Activated T-helper 2 cell treated with anti-CD3 and anti-CD28 coated beads, Interferon-gamma antibody, Interleukin-2, Interleukin-4, amounts not matched to agents 10 μg/mL and 5 μg/mL and 100 μg/mL, durations not matched to agents 14 hours and 24 hours and 36 hours (primary cell): Measurements from ENCODE around the gene CARD16. TPM values are rescaled to one million over a fixed set of nuclear protein-coding genes. Genes with fewer than 3 reads are reported as not detected.
"Not testable (repeated sequence)": the region's sequence is repeated elsewhere in the genome, so short reads cannot be mapped to it uniquely, and the experiment has no call there.

Source experiments
- DNase-seq: peaks from one replicate; pipeline ENCODE4 v3.0.0; 2021; ENCODE audit warnings: low spot score
- H3K27ac Mint-ChIP-seq: one replicate; pipeline ENCODE4 v1.8.0; 2021; ENCODE audit warnings: mixed read lengths
- H3K27me3 Mint-ChIP-seq: one replicate; pipeline ENCODE4 v1.8.0; 2021; ENCODE audit warnings: low read depth, mixed read lengths
- H3K36me3 Mint-ChIP-seq: one replicate; pipeline ENCODE4 v1.8.0; 2021; ENCODE audit warnings: low read depth, mixed read lengths
- H3K4me1 Mint-ChIP-seq: one replicate; pipeline ENCODE4 v1.8.0; 2021; ENCODE audit warnings: low read depth, mixed read lengths
- H3K4me3 Mint-ChIP-seq: one replicate; pipeline ENCODE4 v1.8.0; 2021; ENCODE audit warnings: low read depth, mild to moderate bottlenecking, moderate library complexity, mixed read lengths
- H3K9me3 Mint-ChIP-seq: one replicate; pipeline ENCODE4 v1.8.0; 2021; ENCODE audit warnings: mixed read lengths
- intact Hi-C: fragments of 100-400 bp; cut with micrococcal nuclease; formaldehyde crosslinking; loops from one replicate; pipeline ENCODE4 v1.15.1; 2023
- total RNA-seq: library from RNA; stranded (reverse); gene quantifications from 2 replicates; pipeline ENCODE4 v1.2.3, GENCODE V29; 2022

CARD16 gene
- total RNA-seq = 5.2 and 5.8 TPM in 2 replicates

GRCh38 chr11:105044557-105045524 is at the start of gene CARD16:
Gene CARD16 (minus strand): TSS chr11:105045335. CDS start chr11:105045297, 38 bp downstream.
- peak within 1 kb of the TSS; percentile 88 for H3K27ac Mint-ChIP-seq
- H3K4me1 Mint-ChIP-seq = peaks cover 38% of the 10 kb centered on the region
- peak; percentile 29 for DNase-seq
- not testable (repeated sequence) for H3K27me3 Mint-ChIP-seq, H3K9me3 Mint-ChIP-seq
- peaks cover 23% of the 10 kb centered on the region for H3K36me3 Mint-ChIP-seq
- peak within 1 kb of the TSS; percentile 91 for H3K4me3 Mint-ChIP-seq
- intact Hi-C loops = loop anchor here (2.0 to 5.0 kb wide), 2 partner anchors 32 to 78 kb away; partner anchors contain the start of gene CASP4

GRCh38 chr11:105092256-105093239 is 47.4 kb upstream of the CARD16 start:
- Mint-ChIP-seq H3K4me3 (no peak overlapping the region), H3K9me3 (no peaks in the 10 kb centered on the region), H3K36me3 (no peaks in the 10 kb centered on the region), H3K27ac (no peak overlapping the region), H3K4me1 (no peaks in the 10 kb centered on the region), H3K27me3 (peaks cover 34% of the 10 kb centered on the region)
- no peak for DNase-seq
- intact Hi-C loops = no loop called here

GRCh38 chr11:105081412-105082150 is 36.4 kb upstream of the CARD16 start:
- peaks cover 29% of the 10 kb centered on the region for H3K4me1 Mint-ChIP-seq
- no peaks in the 10 kb centered on the region for H3K9me3 Mint-ChIP-seq
- peaks cover 35% of the 10 kb centered on the region for H3K27me3 Mint-ChIP-seq
- H3K4me3 Mint-ChIP-seq = no peak overlapping the region
- H3K27ac Mint-ChIP-seq = no peak overlapping the region
- intact Hi-C loops = no loop called here
- DNase-seq = no peak
- no peaks in the 10 kb centered on the region for H3K36me3 Mint-ChIP-seq

GRCh38 chr11:105080171-105080906 is 35.2 kb upstream of the CARD16 start:
- H3K27ac Mint-ChIP-seq, DNase-seq, H3K4me3 Mint-ChIP-seq, H3K36me3 Mint-ChIP-seq, H3K9me3 Mint-ChIP-seq, intact Hi-C loops: not testable (repeated sequence)
- H3K4me1 Mint-ChIP-seq = peaks cover 30% of the 10 kb centered on the region
- peaks cover 24% of the 10 kb centered on the region for H3K27me3 Mint-ChIP-seq

GRCh38 chr11:105078283-105078682 is 33.1 kb upstream of the CARD16 start:
- no peak for DNase-seq
- H3K27me3 Mint-ChIP-seq = peaks cover 14% of the 10 kb centered on the region
- peaks cover 30% of the 10 kb centered on the region for H3K4me1 Mint-ChIP-seq
- no peaks in the 10 kb centered on the region for H3K9me3 Mint-ChIP-seq
- H3K36me3 Mint-ChIP-seq = no peaks in the 10 kb centered on the region
- H3K4me3 Mint-ChIP-seq = no peak overlapping the region
- no peak overlapping the region for H3K27ac Mint-ChIP-seq
- intact Hi-C loops = no loop called here

GRCh38 chr11:105077141-105077790 is 32.1 kb upstream of the CARD16 start:
- H3K4me1 Mint-ChIP-seq = peaks cover 26% of the 10 kb centered on the region
- DNase-seq, H3K9me3 Mint-ChIP-seq, H3K36me3 Mint-ChIP-seq, H3K27me3 Mint-ChIP-seq, H3K4me3 Mint-ChIP-seq, H3K27ac Mint-ChIP-seq: not testable (repeated sequence)
- intact Hi-C loops = loop anchor here (2.0 kb wide), 2 partner anchors 24 to 32 kb away; partner anchors contain the start of gene CARD16

GRCh38 chr11:105074166-105074530 is 29.0 kb upstream of the CARD16 start:
- H3K9me3 Mint-ChIP-seq = no peaks in the 10 kb centered on the region
- H3K27me3 Mint-ChIP-seq = no peaks in the 10 kb centered on the region
- peaks cover 20% of the 10 kb centered on the region for H3K4me1 Mint-ChIP-seq
- H3K4me3 Mint-ChIP-seq = no peak overlapping the region
- intact Hi-C loops = no loop called here
- DNase-seq = no peak
- no peaks in the 10 kb centered on the region for H3K36me3 Mint-ChIP-seq
- H3K27ac Mint-ChIP-seq = no peak overlapping the region

- Mint-ChIP-seq H3K27ac (no peak overlapping the region), H3K9me3 (no peaks in the 10 kb centered on the region), H3K4me3 (no peak overlapping the region), H3K4me1 (peaks cover 20% of the 10 kb centered on the region), H3K27me3 (no peaks in the 10 kb centered on the region), H3K36me3 (no peaks in the 10 kb centered on the region)
- no peak for DNase-seq
- intact Hi-C loops = no loop called here
Measured at GRCh38 chr11:105073456-105074165, 28.5 kb upstream of the CARD16 start.

GRCh38 chr11:105072080-105072479 is 26.9 kb upstream of the CARD16 start:
- H3K4me3 Mint-ChIP-seq, H3K36me3 Mint-ChIP-seq, intact Hi-C loops, H3K27me3 Mint-ChIP-seq, H3K9me3 Mint-ChIP-seq, DNase-seq, H3K27ac Mint-ChIP-seq: not testable (repeated sequence)
- H3K4me1 Mint-ChIP-seq = peaks cover 15% of the 10 kb centered on the region

GRCh38 chr11:105071089-105071732 is 26.1 kb upstream of the CARD16 start:
- DNase-seq = no peak
- peaks cover 10% of the 10 kb centered on the region for H3K4me1 Mint-ChIP-seq
- no peaks in the 10 kb centered on the region for H3K36me3 Mint-ChIP-seq
- H3K27ac Mint-ChIP-seq = no peak overlapping the region
- peak overlapping the region; percentile 27 for H3K4me3 Mint-ChIP-seq
- no peaks in the 10 kb centered on the region for H3K27me3 Mint-ChIP-seq
- no peaks in the 10 kb centered on the region for H3K9me3 Mint-ChIP-seq
- intact Hi-C loops = no loop called here
